Measurements from ENCODE around the gene CHODL.

The CHODL gene

GRCh38 chr21:18244671-18245463, at the start of gene CHODL:
CHODL (plus strand) TSS chr21:18244833; CDS start chr21:18245224, 391 bp downstream.
- peak; percentile 88 for DNase-seq

- no peak for DNase-seq
These were observed 39.7 kb upstream of the CHODL start for GRCh38 chr21:18204931-18205330.

- no peak for DNase-seq
These were observed 26.3 kb upstream of the CHODL start for GRCh38 chr21:18218331-18218730.

- no peak for DNase-seq
These were observed 24.1 kb upstream of the CHODL start for GRCh38 chr21:18220498-18220897.

GRCh38 chr21:18222346-18222745, 22.3 kb upstream of the CHODL start:
- DNase-seq, result no peak

GRCh38 chr21:18228060-18228739, 16.4 kb upstream of the CHODL start:
- DNase-seq, result no peak

GRCh38 chr21:18235545-18235944, 9.1 kb upstream of the CHODL start:
- DNase-seq, result no peak

GRCh38 chr21:18245464-18245967, 883 bp downstream of the CHODL start:
- DNase-seq, result peak; percentile 88

- no peak for DNase-seq
These were observed 3.5 kb downstream of the CHODL start for GRCh38 chr21:18248171-18248570.

- no peak for DNase-seq
These were observed 5.0 kb downstream of the CHODL start for GRCh38 chr21:18249672-18250071.

GRCh38 chr21:18251065-18251464, 6.4 kb downstream of the CHODL start:
- DNase-seq, result no peak

- peak; percentile 39 for DNase-seq
These were observed 7.6 kb downstream of the CHODL start for GRCh38 chr21:18252256-18252655.

GRCh38 chr21:18252680-18253079, 8.0 kb downstream of the CHODL start:
- DNase-seq, result peak; percentile 34

- no peak for DNase-seq
These were observed 8.6 kb downstream of the CHODL start for GRCh38 chr21:18253221-18253620.

- no peak for DNase-seq
These were observed 9.2 kb downstream of the CHODL start for GRCh38 chr21:18253799-18254198.

- no peak for DNase-seq
These were observed 21.3 kb downstream of the CHODL start for GRCh38 chr21:18265944-18266343.

- DNase-seq, result no peak
These were observed 22.9 kb downstream of the CHODL start for GRCh38 chr21:18267496-18267895.

GRCh38 chr21:18268906-18269305, 24.3 kb downstream of the CHODL start:
- no peak for DNase-seq

- DNase-seq, result no peak
These were observed 25.2 kb downstream of the CHODL start for GRCh38 chr21:18269856-18270255.

- no peak for DNase-seq
These were observed 28.8 kb downstream of the CHODL start for GRCh38 chr21:18273400-18273799.

- DNase-seq, result no peak
These were observed 29.7 kb downstream of the CHODL start for GRCh38 chr21:18274370-18274769.

- DNase-seq, result no peak
These were observed 31.1 kb downstream of the CHODL start for GRCh38 chr21:18275781-18276180.

- no peak for DNase-seq
These were observed 40.7 kb downstream of the CHODL start for GRCh38 chr21:18285379-18285778.

- DNase-seq, result no peak
These were observed 45.2 kb downstream of the CHODL start for GRCh38 chr21:18289876-18290275.

Measured in retina (tissue), 1 donor.